Endothelial cell of umbilical vein (primary cell): Measurements from ENCODE around the gene NFYC. TPM values are rescaled to one million over a fixed set of nuclear protein-coding genes. Genes with fewer than 3 reads are reported as not detected.

Experiments used
- BruUV-seq: library from RNA; stranded (reverse); fragments of 400-500 nt; replicated peaks from 2 replicates; lab custom pipeline; 2021; lab: Mats Ljungman, UMichigan
- CTCF ChIA-PET: fragments of 300-600, 350-600 bp; sonication (Branson Sonifier 250); formaldehyde crosslinking; loops from one replicate; lab custom pipeline; 2021; ENCODE audit warnings: antibody characterized with exemption, inconsistent platforms; lab: Charles Lee
- POLR2A ChIA-PET: fragments of 300-600, 350-600 bp; sonication (Branson Sonifier 250); formaldehyde crosslinking; loops from one replicate; lab custom pipeline; 2021; ENCODE audit warnings: antibody characterized with exemption, inconsistent platforms; lab: Charles Lee
- DNase-seq: peaks from one replicate; pipeline ENCODE4 v3.0.0-alpha.2; 2011; ENCODE audit warnings: low read depth, low spot score
- FAIRE-seq: peaks from 2 replicates; lab custom pipeline; 2011; peaks lifted over from hg19 to GRCh38; lab: Jason Lieb, UNC
- H2AFZ ChIP-seq: 2 replicates; pipeline ENCODE4 v1.6.0; 2012; ENCODE audit warnings: low read depth, low read length, control low read depth, inconsistent platforms
- H3K27ac ChIP-seq: 2 replicates; pipeline ENCODE4 v1.5.1; 2011; ENCODE audit warnings: low read depth, mild to moderate bottlenecking, control low read depth, low read length, moderate library complexity; ENCODE audit not compliant: insufficient read depth
- H3K27me3 ChIP-seq, 2 experiments: 2 replicates each; pipeline versions ENCODE4 v1.6.0 to v1.6.1; 2011; ENCODE audit warnings: low read length in 2 of 2, mixed read lengths in 1 of 2; ENCODE audit not compliant: control insufficient read depth in 2 of 2, insufficient read depth in 2 of 2
- H3K36me3 ChIP-seq, 2 experiments: 2 replicates in 1 of 2; 3 replicates in 1 of 2; pipeline ENCODE4 v1.5.1; 2011; ENCODE audit warnings: low read length in 2 of 2, mild to moderate bottlenecking in 1 of 2, moderate library complexity in 1 of 2; ENCODE audit not compliant: control insufficient read depth in 2 of 2, insufficient read depth in 2 of 2; ENCODE audit errors: extremely low read depth in 1 of 2
- H3K4me1 ChIP-seq: 3 replicates; pipeline ENCODE4 v1.5.1; 2011; ENCODE audit warnings: mild to moderate bottlenecking, low read length; ENCODE audit not compliant: control insufficient read depth, insufficient read depth; ENCODE audit errors: extremely low read depth
- H3K4me2 ChIP-seq: 2 replicates; pipeline ENCODE4 v1.6.1; 2011; ENCODE audit warnings: low read length, control low read depth, mixed read lengths; ENCODE audit not compliant: insufficient read depth
- H3K4me3 ChIP-seq, 3 experiments: fragments of 200-600 bp in 1 of 3; sonication (generic), shearing (Covaris generic) in 1 of 3; replicated peaks in 1 of 3; 2 replicates each; pipeline ENCODE4 v1.5.1; 2011 to 2016; ENCODE audit warnings: control low read depth in 3 of 3, low read length in 3 of 3, mild to moderate bottlenecking in 2 of 3, inconsistent platforms in 1 of 3, low read depth in 1 of 3, moderate library complexity in 1 of 3; ENCODE audit not compliant: insufficient read depth in 1 of 3
- H3K79me2 ChIP-seq: 2 replicates; pipeline ENCODE4 v1.6.0; 2012; ENCODE audit warnings: low read length, inconsistent platforms; ENCODE audit not compliant: control insufficient read depth, insufficient read depth
- H3K9ac ChIP-seq: replicated peaks from 2 replicates; pipeline ENCODE3; 2011; ENCODE audit warnings: low read length, control low read depth; ENCODE audit not compliant: insufficient read depth; ENCODE audit errors: extremely low read depth
- H3K9me1 ChIP-seq: replicated peaks from 3 replicates; pipeline ENCODE4 v1.6.0; 2011; ENCODE audit warnings: mild to moderate bottlenecking, low read length; ENCODE audit not compliant: control insufficient read depth, insufficient read depth; ENCODE audit errors: extremely low read depth
- H3K9me3 ChIP-seq: replicated peaks from 2 replicates; pipeline ENCODE4 v1.5.1; 2012; ENCODE audit warnings: low read length, inconsistent platforms; ENCODE audit not compliant: control insufficient read depth, insufficient read depth
- H4K20me1 ChIP-seq: replicated peaks from 2 replicates; pipeline ENCODE3; 2011; ENCODE audit warnings: mild to moderate bottlenecking, low read length; ENCODE audit not compliant: control insufficient read depth, insufficient read depth; ENCODE audit errors: extremely low read depth
- FOS ChIP-seq: IDR thresholded peaks from 2 replicates; pipeline ENCODE4 v1.6.1; 2011; ENCODE audit warnings: mild to moderate bottlenecking, low read length, moderate library complexity, borderline replicate concordance; ENCODE audit not compliant: insufficient read depth
- GATA2 ChIP-seq: IDR thresholded peaks from 2 replicates; pipeline ENCODE4 v1.7.0; 2011; ENCODE audit warnings: low read depth, mild to moderate bottlenecking, moderate library complexity, mixed read lengths, low read length; ENCODE audit not compliant: insufficient read length, insufficient read depth
- POLR2A ChIP-seq: IDR thresholded peaks from 2 replicates; pipeline ENCODE4 v1.6.1; 2012; ENCODE audit warnings: low read depth, mild to moderate bottlenecking, control low read depth, low read length
- dilution Hi-C: fragments of 300-500 bp; cut with MboI; formaldehyde crosslinking; loops from one replicate; pipeline ENCODE4 v1.15.0; 2019; ENCODE audit warnings: low sequenced_read_pairs; ENCODE audit not compliant: extremely low pct_ligation_motif_present
- intact Hi-C: fragments of 100-400 bp; cut with micrococcal nuclease; formaldehyde crosslinking; loops from one replicate; pipeline ENCODE4 v1.10.0; 2022
- polyA plus RNA-seq, 4 experiments: library from polyadenylated mRNA; depleted of rRNA in 3 of 4; stranded (reverse) in 3 of 4; unstranded in 1 of 4; fragments of >200 nt; gene quantifications; 2 replicates each; pipeline versions ENCODE4 v1.2.1 to v1.2.3, GENCODE V29; 2011 to 2012; ENCODE audit warnings: missing spikeins in 1 of 4
- total RNA-seq: library from RNA; stranded (reverse); gene quantifications from 2 replicates; pipeline ENCODE4 v1.2.3, GENCODE V29; 2021

The NFYC gene
- total and polyA plus RNA-seq, 2 donors (not counting 3 experiments of a cell fraction or from before 2014, with no cell fraction given): 51.1 to 81.7 TPM

DNA sequence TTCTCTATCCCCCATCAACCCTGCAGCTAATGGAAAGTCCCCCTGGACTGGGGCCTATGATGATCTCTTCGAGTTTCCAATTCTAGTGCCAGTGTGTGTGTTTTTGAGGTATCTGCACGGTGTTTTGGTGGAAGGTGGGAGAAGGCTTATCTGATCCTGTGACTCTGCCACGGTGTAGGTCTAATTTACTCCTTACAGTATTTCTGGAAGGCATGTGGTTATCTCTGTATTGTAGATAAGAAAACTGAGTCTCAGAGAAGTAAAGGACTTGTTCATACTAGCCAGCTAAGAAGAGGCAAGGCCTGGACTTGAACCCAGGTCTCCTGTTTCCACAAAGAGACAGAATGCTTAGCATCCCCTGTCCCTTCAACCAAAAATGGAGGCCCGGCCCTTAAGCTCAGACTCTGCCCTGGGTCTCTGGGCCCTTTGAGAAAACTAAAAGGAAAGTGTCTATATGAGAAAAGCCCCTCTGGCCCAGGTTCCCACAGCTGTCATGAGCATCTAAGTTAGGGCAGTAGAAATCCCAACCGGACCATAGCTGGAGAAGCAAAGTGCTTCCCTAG, 46.3 kb upstream of the NFYC start:
- Histone ChIP-seq H3K36me3 (no peaks in the 10 kb centered on the region), H3K9me3 (no peaks in the 10 kb centered on the region), H3K9ac (no peak overlapping the region), H3K79me2 (no peaks in the 10 kb centered on the region), H3K27me3 (peaks cover 0 to 2% of the 10 kb centered on the region in 2 experiments), H3K4me3 (no peak overlapping the region), H3K4me1 (peaks cover 5% of the 10 kb centered on the region), H3K4me2 (no peak overlapping the region), H3K27ac (no peak overlapping the region), H2AFZ (no peak overlapping the region), H3K9me1 (no peaks in the 10 kb centered on the region), H4K20me1 (no peaks in the 10 kb centered on the region)
- no TSS peak for BruUV-seq
- dilution Hi-C loops (no loop called here), intact Hi-C loops (no loop called here)
- POLR2A ChIA-PET: no interaction called here
- no peak for FAIRE-seq
- DNase-seq: no peak
- no peak for TF ChIP-seq GATA2
- CTCF ChIA-PET: interaction anchor here (1.2 to 1.5 kb wide), 5 partner anchors 10 to 308 kb away, joined by 3 to 6 read pairs (median 3); no protein-coding TSS in a partner anchor

DNA sequence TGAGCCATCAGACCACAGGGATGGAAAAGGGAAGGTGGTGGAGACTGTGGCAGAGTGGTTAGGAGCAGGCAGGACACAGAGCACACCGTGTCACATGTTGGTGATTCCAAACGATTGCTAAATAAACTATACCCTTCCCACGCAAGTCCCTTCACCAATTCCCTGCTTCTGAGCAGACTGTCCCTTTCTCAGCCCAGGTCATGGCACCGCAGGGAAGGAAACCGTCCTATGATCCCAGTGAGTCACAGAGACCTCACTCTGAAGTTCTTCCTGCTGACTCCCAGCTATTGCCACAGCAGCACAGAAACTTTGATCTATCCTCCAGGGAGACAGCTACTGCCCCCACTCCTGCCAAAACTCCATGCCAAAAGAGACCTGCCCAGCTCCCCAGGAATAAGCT, 45.2 kb upstream of the NFYC start:
- no peaks in the 10 kb centered on the region for H3K36me3 ChIP-seq
- H3K79me2 ChIP-seq: no peaks in the 10 kb centered on the region
- POLR2A ChIA-PET: no interaction called here
- H3K9ac ChIP-seq: no peak overlapping the region
- DNase-seq (peak; percentile 28), FAIRE-seq (peak; percentile 24)
- H4K20me1 ChIP-seq: no peaks in the 10 kb centered on the region
- intact Hi-C loops (no loop called here), dilution Hi-C loops (no loop called here)
- CTCF ChIA-PET: interaction anchor here (0.7 to 1.5 kb wide), 8 partner anchors 10 to 306 kb away, joined by 3 to 6 read pairs (median 3); partner anchors contain the start of gene RIMS3
- H3K4me2 ChIP-seq: no peak overlapping the region
- BruUV-seq: no TSS peak
- H3K4me3 ChIP-seq: no peak overlapping the region
- H3K4me1 ChIP-seq: peaks cover 5% of the 10 kb centered on the region
- H3K9me1 ChIP-seq: no peaks in the 10 kb centered on the region
- no peak overlapping the region for H3K27ac ChIP-seq
- TF ChIP-seq FOS (peak; percentile 52), POLR2A (no peak)
- no peaks in the 10 kb centered on the region for H3K9me3 ChIP-seq
- H2AFZ ChIP-seq: no peak overlapping the region
- no peaks in the 10 kb centered on the region for H3K27me3 ChIP-seq
